ENCODE results near the gene C12orf43.
A peak's percentile ranks its signal among the peaks of the same experiment; 100 is the strongest.

Gene C12orf43

DNA sequence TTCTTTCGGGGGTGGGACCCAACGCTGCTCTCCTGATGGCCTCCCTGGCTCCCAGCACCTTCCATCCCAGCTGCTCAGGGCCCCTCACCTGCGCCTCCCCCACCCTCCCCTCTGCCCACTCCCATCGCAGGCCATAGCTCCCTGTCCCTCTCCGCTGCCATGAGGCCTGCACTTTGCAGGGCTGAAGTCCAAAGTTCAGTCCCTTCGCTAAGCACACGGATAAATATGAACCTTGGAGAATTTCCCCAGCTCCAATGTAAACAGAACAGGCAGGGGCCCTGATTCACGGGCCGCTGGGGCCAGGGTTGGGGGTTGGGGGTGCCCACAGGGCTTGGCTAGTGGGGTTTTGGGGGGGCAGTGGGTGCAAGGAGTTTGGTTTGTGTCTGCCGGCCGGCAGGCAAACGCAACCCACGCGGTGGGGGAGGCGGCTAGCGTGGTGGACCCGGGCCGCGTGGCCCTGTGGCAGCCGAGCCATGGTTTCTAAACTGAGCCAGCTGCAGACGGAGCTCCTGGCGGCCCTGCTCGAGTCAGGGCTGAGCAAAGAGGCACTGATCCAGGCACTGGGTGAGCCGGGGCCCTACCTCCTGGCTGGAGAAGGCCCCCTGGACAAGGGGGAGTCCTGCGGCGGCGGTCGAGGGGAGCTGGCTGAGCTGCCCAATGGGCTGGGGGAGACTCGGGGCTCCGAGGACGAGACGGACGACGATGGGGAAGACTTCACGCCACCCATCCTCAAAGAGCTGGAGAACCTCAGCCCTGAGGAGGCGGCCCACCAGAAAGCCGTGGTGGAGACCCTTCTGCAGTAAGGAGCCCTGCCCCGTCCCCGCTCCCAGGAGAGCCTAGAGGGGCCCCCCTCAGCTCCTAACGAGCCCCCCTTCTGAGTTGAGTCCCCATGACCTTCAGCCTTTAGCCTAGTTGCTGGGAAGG is 37.7 kb downstream of the C12orf43 start, which contains the start of gene HNF1A:
TSS of gene HNF1A (plus strand) at position 248 of the 924 bp plus-strand sequence. CDS start at position 474, 226 bp downstream.
- DNase-seq (ENCODE audit: low spot score) = no peak

GRCh38 chr12:120977531-120978295 is 38.6 kb downstream of the C12orf43 start:
- DNase-seq (ENCODE audit: low spot score) = no peak

DNA sequence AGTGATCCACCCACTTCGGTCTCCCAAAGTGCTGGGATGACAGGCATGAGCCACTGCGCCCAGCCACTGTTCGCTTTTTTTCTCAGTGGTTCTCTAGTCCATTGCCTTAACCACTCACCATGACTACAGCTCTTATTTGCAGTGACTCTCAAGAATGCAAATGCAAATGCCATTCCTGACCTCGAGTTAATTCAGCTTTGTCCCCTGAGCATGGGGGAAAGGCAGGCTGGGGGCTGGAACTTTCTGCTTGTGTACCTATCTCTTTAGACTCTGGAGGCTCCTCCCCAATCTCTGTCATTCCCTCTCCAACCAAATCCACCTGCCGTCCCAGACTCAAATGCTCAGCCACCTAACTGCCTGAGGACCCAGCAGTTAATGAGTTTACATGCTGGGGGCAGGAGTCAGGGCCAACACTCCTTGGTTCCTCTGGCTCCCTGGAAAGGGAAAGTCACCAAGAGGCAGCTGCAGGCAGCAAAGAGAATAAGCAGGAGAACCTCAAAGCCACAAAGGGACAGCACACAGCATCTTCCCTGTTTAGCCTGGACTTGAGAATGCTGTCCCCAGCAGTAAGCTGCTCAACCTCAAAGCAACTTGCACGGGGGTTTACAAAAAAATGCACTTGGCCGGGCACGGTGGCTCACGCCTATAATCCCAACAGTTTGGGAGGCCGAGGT is 43.3 kb downstream of the C12orf43 start:
- DNase-seq (ENCODE audit: low spot score) = no peak

GRCh38 chr12:120971299-120972180 is 44.7 kb downstream of the C12orf43 start:
- DNase-seq (ENCODE audit: low spot score) = peak; percentile 80

GRCh38 chr12:120970310-120970709 is 46.0 kb downstream of the C12orf43 start:
- no peak for DNase-seq (ENCODE audit: low spot score)

DNA sequence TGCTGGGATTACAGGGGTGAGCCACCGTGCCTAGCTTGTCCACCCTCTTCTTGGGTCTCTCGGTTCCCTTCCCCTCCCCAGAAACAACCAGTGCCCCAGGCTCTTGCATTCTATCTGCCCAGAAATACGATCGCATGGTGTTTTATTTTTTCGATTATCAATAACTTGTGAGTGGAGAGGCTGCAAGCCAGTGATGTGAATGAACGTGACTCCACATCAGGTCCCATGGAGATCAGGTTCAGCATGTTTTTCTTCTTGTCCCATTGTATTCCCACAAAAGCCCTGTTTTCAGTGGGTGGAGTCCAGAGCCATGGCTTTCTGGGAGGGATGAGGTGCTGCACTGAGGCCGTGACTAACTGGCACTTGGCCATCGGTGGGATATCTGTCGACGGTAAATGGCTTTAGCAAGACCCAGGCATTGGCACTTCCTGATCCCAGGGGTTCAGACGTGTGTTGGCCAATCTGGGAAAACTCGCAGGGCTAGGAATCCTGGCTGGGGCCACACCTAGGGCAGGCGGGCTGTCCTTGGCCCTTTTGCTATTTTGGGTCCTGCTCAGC is 50.7 kb downstream of the C12orf43 start:
- no peak for DNase-seq (ENCODE audit: low spot score)

GRCh38 chr12:120964298-120964697 is 52.0 kb downstream of the C12orf43 start:
- no peak for DNase-seq (ENCODE audit: low spot score)

GRCh38 chr12:120962532-120963020 is 53.7 kb downstream of the C12orf43 start:
- no peak for DNase-seq (ENCODE audit: low spot score)

GRCh38 chr12:120961604-120962531 is 54.4 kb downstream of the C12orf43 start:
- no peak for DNase-seq (ENCODE audit: low spot score)

- no peak for DNase-seq (ENCODE audit: low spot score)
Measured at GRCh38 chr12:120960657-120961056, 55.6 kb downstream of the C12orf43 start.

GRCh38 chr12:120959111-120959878 is 57.0 kb downstream of the C12orf43 start:
- DNase-seq (ENCODE audit: low spot score) = no peak

- no peak for DNase-seq (ENCODE audit: low spot score)
Measured at GRCh38 chr12:120956579-120957300, 59.5 kb downstream of the C12orf43 start.

DNA sequence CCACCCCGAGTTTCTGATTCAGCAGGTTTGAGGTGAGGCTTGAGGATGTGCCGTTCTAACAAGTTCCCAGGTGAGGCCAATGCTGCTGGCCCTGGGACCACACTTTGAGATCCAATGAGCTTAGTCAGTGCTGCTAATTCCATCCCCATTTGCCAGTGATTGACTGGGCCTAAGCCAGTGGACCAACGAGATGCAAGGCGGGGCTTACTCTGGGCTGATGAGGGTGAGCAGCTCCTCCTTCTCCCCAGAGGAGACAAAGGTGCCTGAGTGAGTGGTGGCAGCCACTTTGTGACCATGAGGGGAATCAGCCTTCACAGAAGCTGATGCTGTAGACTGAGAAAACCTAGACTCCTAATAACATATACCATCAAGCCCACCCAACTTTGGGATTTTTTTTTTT is 61.1 kb downstream of the C12orf43 start:
- no peak for DNase-seq (ENCODE audit: low spot score)

GRCh38 chr12:120950807-120951206 is 65.5 kb downstream of the C12orf43 start:
- no peak for DNase-seq (ENCODE audit: low spot score)
